Measurements from ENCODE around the gene LNX2.

The LNX2 gene

GRCh38 chr13:27657724-27658123 is 37.4 kb upstream of the LNX2 start:
- no peaks in the 10 kb centered on the region for H3K4me1 ChIP-seq (ENCODE audit: control insufficient read depth, insufficient read depth, low read length)
- H3K9me3 ChIP-seq (ENCODE audit: control insufficient read depth, insufficient read depth, low read length), result no peaks in the 10 kb centered on the region
- H3K36me3 ChIP-seq (ENCODE audit: control insufficient read depth, insufficient read depth, low read length), result no peaks in the 10 kb centered on the region
- no peak overlapping the region for H3K4me3 ChIP-seq (ENCODE audit: low read depth, low read length)
- H3K9ac ChIP-seq (ENCODE audit: low read depth, low read length), result no peak overlapping the region
- H3K27me3 ChIP-seq (ENCODE audit: control insufficient read depth, insufficient read depth, low read length), result no peaks in the 10 kb centered on the region

GRCh38 chr13:27654816-27655215 is 34.5 kb upstream of the LNX2 start:
- H3K36me3 ChIP-seq (ENCODE audit: control insufficient read depth, insufficient read depth, low read length), result peaks cover 7% of the 10 kb centered on the region
- H3K4me3 ChIP-seq (ENCODE audit: low read depth, low read length), result no peak overlapping the region
- H3K4me1 ChIP-seq (ENCODE audit: control insufficient read depth, insufficient read depth, low read length), result no peaks in the 10 kb centered on the region
- H3K27me3 ChIP-seq (ENCODE audit: control insufficient read depth, insufficient read depth, low read length), result no peaks in the 10 kb centered on the region
- peaks cover 7% of the 10 kb centered on the region for H3K9me3 ChIP-seq (ENCODE audit: control insufficient read depth, insufficient read depth, low read length)
- no peak overlapping the region for H3K9ac ChIP-seq (ENCODE audit: low read depth, low read length)

GRCh38 chr13:27654059-27654458 is 33.7 kb upstream of the LNX2 start:
- H3K36me3 ChIP-seq (ENCODE audit: control insufficient read depth, insufficient read depth, low read length), result peaks cover 11% of the 10 kb centered on the region
- no peaks in the 10 kb centered on the region for H3K4me1 ChIP-seq (ENCODE audit: control insufficient read depth, insufficient read depth, low read length)
- H3K4me3 ChIP-seq (ENCODE audit: low read depth, low read length), result no peak overlapping the region
- no peaks in the 10 kb centered on the region for H3K27me3 ChIP-seq (ENCODE audit: control insufficient read depth, insufficient read depth, low read length)
- no peak overlapping the region for H3K9ac ChIP-seq (ENCODE audit: low read depth, low read length)
- peaks cover 11% of the 10 kb centered on the region for H3K9me3 ChIP-seq (ENCODE audit: control insufficient read depth, insufficient read depth, low read length)

GRCh38 chr13:27650312-27650711 is 30.0 kb upstream of the LNX2 start:
- H3K36me3 ChIP-seq (ENCODE audit: control insufficient read depth, insufficient read depth, low read length), result peaks cover 11% of the 10 kb centered on the region
- no peaks in the 10 kb centered on the region for H3K4me1 ChIP-seq (ENCODE audit: control insufficient read depth, insufficient read depth, low read length)
- no peaks in the 10 kb centered on the region for H3K27me3 ChIP-seq (ENCODE audit: control insufficient read depth, insufficient read depth, low read length)
- peaks cover 11% of the 10 kb centered on the region for H3K9me3 ChIP-seq (ENCODE audit: control insufficient read depth, insufficient read depth, low read length)
- H3K4me3 ChIP-seq (ENCODE audit: low read depth, low read length), result no peak overlapping the region
- H3K9ac ChIP-seq (ENCODE audit: low read depth, low read length), result no peak overlapping the region

- Histone ChIP-seq H3K9me3 (ENCODE audit: control insufficient read depth, insufficient read depth, low read length) (no peaks in the 10 kb centered on the region), H3K36me3 (ENCODE audit: control insufficient read depth, insufficient read depth, low read length) (no peaks in the 10 kb centered on the region), H3K4me1 (ENCODE audit: control insufficient read depth, insufficient read depth, low read length) (no peaks in the 10 kb centered on the region), H3K4me3 (ENCODE audit: low read depth, low read length) (no peak overlapping the region), H3K27me3 (ENCODE audit: control insufficient read depth, insufficient read depth, low read length) (no peaks in the 10 kb centered on the region), H3K9ac (ENCODE audit: low read depth, low read length) (no peak overlapping the region)
Measured at GRCh38 chr13:27644302-27644701, 24.0 kb upstream of the LNX2 start.

GRCh38 chr13:27643334-27644132 is 23.2 kb upstream of the LNX2 start:
- Histone ChIP-seq H3K4me3 (ENCODE audit: low read depth, low read length) (no peak overlapping the region), H3K9ac (ENCODE audit: low read depth, low read length) (no peak overlapping the region), H3K36me3 (ENCODE audit: control insufficient read depth, insufficient read depth, low read length) (no peaks in the 10 kb centered on the region), H3K9me3 (ENCODE audit: control insufficient read depth, insufficient read depth, low read length) (no peaks in the 10 kb centered on the region), H3K4me1 (ENCODE audit: control insufficient read depth, insufficient read depth, low read length) (no peaks in the 10 kb centered on the region), H3K27me3 (ENCODE audit: control insufficient read depth, insufficient read depth, low read length) (no peaks in the 10 kb centered on the region)

GRCh38 chr13:27641711-27642502 is 21.6 kb upstream of the LNX2 start:
- H3K4me3 ChIP-seq (ENCODE audit: low read depth, low read length), result no peak overlapping the region
- no peak overlapping the region for H3K9ac ChIP-seq (ENCODE audit: low read depth, low read length)
- no peaks in the 10 kb centered on the region for H3K27me3 ChIP-seq (ENCODE audit: control insufficient read depth, insufficient read depth, low read length)
- no peaks in the 10 kb centered on the region for H3K4me1 ChIP-seq (ENCODE audit: control insufficient read depth, insufficient read depth, low read length)
- H3K9me3 ChIP-seq (ENCODE audit: control insufficient read depth, insufficient read depth, low read length), result no peaks in the 10 kb centered on the region
- no peaks in the 10 kb centered on the region for H3K36me3 ChIP-seq (ENCODE audit: control insufficient read depth, insufficient read depth, low read length)

- no peaks in the 10 kb centered on the region for H3K27me3 ChIP-seq (ENCODE audit: control insufficient read depth, insufficient read depth, low read length)
- H3K4me3 ChIP-seq (ENCODE audit: low read depth, low read length), result no peak overlapping the region
- no peak overlapping the region for H3K9ac ChIP-seq (ENCODE audit: low read depth, low read length)
- H3K9me3 ChIP-seq (ENCODE audit: control insufficient read depth, insufficient read depth, low read length), result no peaks in the 10 kb centered on the region
- no peaks in the 10 kb centered on the region for H3K36me3 ChIP-seq (ENCODE audit: control insufficient read depth, insufficient read depth, low read length)
- H3K4me1 ChIP-seq (ENCODE audit: control insufficient read depth, insufficient read depth, low read length), result no peaks in the 10 kb centered on the region
Measured at GRCh38 chr13:27639186-27639585, 18.9 kb upstream of the LNX2 start.

- Histone ChIP-seq H3K9ac (ENCODE audit: low read depth, low read length) (no peak overlapping the region), H3K36me3 (ENCODE audit: control insufficient read depth, insufficient read depth, low read length) (no peaks in the 10 kb centered on the region), H3K9me3 (ENCODE audit: control insufficient read depth, insufficient read depth, low read length) (no peaks in the 10 kb centered on the region), H3K4me3 (ENCODE audit: low read depth, low read length) (no peak overlapping the region), H3K27me3 (ENCODE audit: control insufficient read depth, insufficient read depth, low read length) (no peaks in the 10 kb centered on the region), H3K4me1 (ENCODE audit: control insufficient read depth, insufficient read depth, low read length) (no peaks in the 10 kb centered on the region)
Measured at GRCh38 chr13:27638521-27638920, 18.2 kb upstream of the LNX2 start.

GRCh38 chr13:27638001-27638400 is 17.7 kb upstream of the LNX2 start:
- H3K4me1 ChIP-seq (ENCODE audit: control insufficient read depth, insufficient read depth, low read length), result no peaks in the 10 kb centered on the region
- H3K4me3 ChIP-seq (ENCODE audit: low read depth, low read length), result no peak overlapping the region
- no peaks in the 10 kb centered on the region for H3K36me3 ChIP-seq (ENCODE audit: control insufficient read depth, insufficient read depth, low read length)
- H3K27me3 ChIP-seq (ENCODE audit: control insufficient read depth, insufficient read depth, low read length), result no peaks in the 10 kb centered on the region
- no peaks in the 10 kb centered on the region for H3K9me3 ChIP-seq (ENCODE audit: control insufficient read depth, insufficient read depth, low read length)
- no peak overlapping the region for H3K9ac ChIP-seq (ENCODE audit: low read depth, low read length)

GRCh38 chr13:27637289-27637626 is 16.9 kb upstream of the LNX2 start:
- H3K36me3 ChIP-seq (ENCODE audit: control insufficient read depth, insufficient read depth, low read length), result no peaks in the 10 kb centered on the region
- no peak overlapping the region for H3K9ac ChIP-seq (ENCODE audit: low read depth, low read length)
- no peaks in the 10 kb centered on the region for H3K9me3 ChIP-seq (ENCODE audit: control insufficient read depth, insufficient read depth, low read length)
- no peak overlapping the region for H3K4me3 ChIP-seq (ENCODE audit: low read depth, low read length)
- H3K27me3 ChIP-seq (ENCODE audit: control insufficient read depth, insufficient read depth, low read length), result no peaks in the 10 kb centered on the region
- no peaks in the 10 kb centered on the region for H3K4me1 ChIP-seq (ENCODE audit: control insufficient read depth, insufficient read depth, low read length)

All from iPS-15b (cell line).